K562 (cell line): Measurements from ENCODE around the gene TRMT2A. TPM values are rescaled to one million over a fixed set of nuclear protein-coding genes. Genes with fewer than 3 reads are reported as not detected.

ENCODE experiments used
- ASH1L ChIP-seq: fragments of 450-650 bp; IDR thresholded peaks from 2 replicates; pipeline ENCODE4 v1.6.1; 2018; ENCODE audit warnings: borderline replicate concordance, mild to moderate bottlenecking, low read depth; ENCODE audit not compliant: partially characterized antibody
- EWSR1 ChIP-seq: fragments of 450-650 bp; IDR thresholded peaks from 2 replicates; pipeline ENCODE4 v1.6.1; 2018; ENCODE audit warnings: borderline replicate concordance, mild to moderate bottlenecking, low read depth, moderate library complexity; ENCODE audit not compliant: partially characterized antibody
- KAT2B ChIP-seq: IDR thresholded peaks from one replicate; pipeline ENCODE4 v1.6.1; 2012; ENCODE audit warnings: low read depth, mild to moderate bottlenecking, control low read depth, inconsistent platforms, low read length, moderate library complexity
- KLF13 ChIP-seq: fragments of 450-650 bp; IDR thresholded peaks from 2 replicates; pipeline ENCODE4 v1.6.1; 2016; ENCODE audit warnings: missing genetic modification characterization, low read depth, mild to moderate bottlenecking, missing compliant biosample characterization, moderate library complexity, borderline replicate concordance
- RBM15 ChIP-seq: fragments of 200-400 bp; formaldehyde crosslinking; IDR thresholded peaks from 2 replicates; pipeline ENCODE4 v1.6.1; 2018; ENCODE audit warnings: mild to moderate bottlenecking, low read length, moderate library complexity; ENCODE audit not compliant: insufficient read depth
- SAFB ChIP-seq: fragments of 200-400 bp; formaldehyde crosslinking; IDR thresholded peaks from 2 replicates; pipeline ENCODE4 v1.6.1; 2017; ENCODE audit warnings: low read depth, low read length, borderline replicate concordance
- SRF ChIP-seq, 2 experiments: fragments of 250-450, 450-650 bp in 1 of 2; sonication (Bioruptor Pico) in 1 of 2; sonication (generic) in 1 of 2; formaldehyde crosslinking; IDR thresholded peaks; 2 replicates each; pipeline versions ENCODE4 v1.5.0 to v1.5.1; 2020 to 2022; ENCODE audit warnings: mild to moderate bottlenecking in 1 of 2, missing genetic modification reagents in 1 of 2
- polyA plus RNA-seq, 8 experiments: library from polyadenylated mRNA; depleted of rRNA in 4 of 8; stranded (reverse) in 5 of 8; unstranded in 3 of 8; fragments of >200 nt; fragmentation: Nextera tagmentation in 2 of 8; fragmentation: Illumina TruSeq in 1 of 8; extraction: Ambion mirVana in 2 of 8; extraction: Trizol in 1 of 8; gene quantifications; 2 replicates each; pipeline versions ENCODE4 v1.2.1 to v1.2.3, GENCODE V29; 2011 to 2014; ENCODE audit warnings: inconsistent platforms in 1 of 8, missing spikeins in 1 of 8
- total RNA-seq, 7 experiments: library from RNA; depleted of rRNA in 6 of 7; stranded (reverse); fragments of >200 nt in 6 of 7; fragmentation: Illumina TruSeq in 2 of 7; extraction: Trizol in 2 of 7; gene quantifications; 2 replicates each; pipeline versions ENCODE4 v1.2.1 to v1.2.3, GENCODE V29; 2011 to 2021; ENCODE audit warnings: low replicate concordance in 1 of 7
- TF ChIP-seq, protein P1 (sequence below): fragments of 250-450 bp; sonication (Bioruptor Pico); IDR thresholded peaks from 2 replicates; pipeline ENCODE4 v1.5.0; 2022; ENCODE audit warnings: mild to moderate bottlenecking
- TF ChIP-seq, protein P2 (sequence below): fragments of 450-650 bp; IDR thresholded peaks from 2 replicates; pipeline ENCODE4 v1.6.1; 2016; ENCODE audit warnings: mild to moderate bottlenecking
- TF ChIP-seq, protein P3 (sequence below): fragments of 200-600 bp; sonication (generic); IDR thresholded peaks from one replicate; pipeline ENCODE4 v1.6.1; 2012; ENCODE audit warnings: mild to moderate bottlenecking, low read depth, low read length, inconsistent platforms

Gene TRMT2A
- total and polyA plus RNA-seq, 9 of the 15 experiments (the other 6 are each of a cell fraction or from before 2014, with no cell fraction given), result 1.6 to 265 (median 140) TPM

GRCh38 chr22:20117633-20118299 is 740 bp upstream of the TRMT2A start (continued):
- TF ChIP-seq KLF13 (tag) (peak; percentile 50; the same call in 1 of the 2 replicates), RBM15 (no peak), ASH1L (no peak), SRF (CRISPR knock-in tag; IDR thresholded peaks at IDR 0.05) (no peak; a peak in 1 of 4 replicates), KAT2B (peak; percentile 62), EWSR1 (no peak), SAFB (no peak)
- TF ChIP-seq, protein P1, sequence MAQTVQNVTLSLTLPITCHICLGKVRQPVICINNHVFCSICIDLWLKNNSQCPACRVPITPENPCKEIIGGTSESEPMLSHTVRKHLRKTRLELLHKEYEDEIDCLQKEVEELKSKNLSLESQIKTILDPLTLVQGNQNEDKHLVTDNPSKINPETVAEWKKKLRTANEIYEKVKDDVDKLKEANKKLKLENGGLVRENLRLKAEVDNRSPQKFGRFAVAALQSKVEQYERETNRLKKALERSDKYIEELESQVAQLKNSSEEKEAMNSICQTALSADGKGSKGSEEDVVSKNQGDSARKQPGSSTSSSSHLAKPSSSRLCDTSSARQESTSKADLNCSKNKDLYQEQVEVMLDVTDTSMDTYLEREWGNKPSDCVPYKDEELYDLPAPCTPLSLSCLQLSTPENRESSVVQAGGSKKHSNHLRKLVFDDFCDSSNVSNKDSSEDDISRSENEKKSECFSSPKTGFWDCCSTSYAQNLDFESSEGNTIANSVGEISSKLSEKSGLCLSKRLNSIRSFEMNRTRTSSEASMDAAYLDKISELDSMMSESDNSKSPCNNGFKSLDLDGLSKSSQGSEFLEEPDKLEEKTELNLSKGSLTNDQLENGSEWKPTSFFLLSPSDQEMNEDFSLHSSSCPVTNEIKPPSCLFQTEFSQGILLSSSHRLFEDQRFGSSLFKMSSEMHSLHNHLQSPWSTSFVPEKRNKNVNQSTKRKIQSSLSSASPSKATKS (CRISPR knock-in tag), result no peak
- TF ChIP-seq, protein P2, sequence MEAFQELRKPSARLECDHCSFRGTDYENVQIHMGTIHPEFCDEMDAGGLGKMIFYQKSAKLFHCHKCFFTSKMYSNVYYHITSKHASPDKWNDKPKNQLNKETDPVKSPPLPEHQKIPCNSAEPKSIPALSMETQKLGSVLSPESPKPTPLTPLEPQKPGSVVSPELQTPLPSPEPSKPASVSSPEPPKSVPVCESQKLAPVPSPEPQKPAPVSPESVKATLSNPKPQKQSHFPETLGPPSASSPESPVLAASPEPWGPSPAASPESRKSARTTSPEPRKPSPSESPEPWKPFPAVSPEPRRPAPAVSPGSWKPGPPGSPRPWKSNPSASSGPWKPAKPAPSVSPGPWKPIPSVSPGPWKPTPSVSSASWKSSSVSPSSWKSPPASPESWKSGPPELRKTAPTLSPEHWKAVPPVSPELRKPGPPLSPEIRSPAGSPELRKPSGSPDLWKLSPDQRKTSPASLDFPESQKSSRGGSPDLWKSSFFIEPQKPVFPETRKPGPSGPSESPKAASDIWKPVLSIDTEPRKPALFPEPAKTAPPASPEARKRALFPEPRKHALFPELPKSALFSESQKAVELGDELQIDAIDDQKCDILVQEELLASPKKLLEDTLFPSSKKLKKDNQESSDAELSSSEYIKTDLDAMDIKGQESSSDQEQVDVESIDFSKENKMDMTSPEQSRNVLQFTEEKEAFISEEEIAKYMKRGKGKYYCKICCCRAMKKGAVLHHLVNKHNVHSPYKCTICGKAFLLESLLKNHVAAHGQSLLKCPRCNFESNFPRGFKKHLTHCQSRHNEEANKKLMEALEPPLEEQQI, result no peak
- TF ChIP-seq, protein P3, sequence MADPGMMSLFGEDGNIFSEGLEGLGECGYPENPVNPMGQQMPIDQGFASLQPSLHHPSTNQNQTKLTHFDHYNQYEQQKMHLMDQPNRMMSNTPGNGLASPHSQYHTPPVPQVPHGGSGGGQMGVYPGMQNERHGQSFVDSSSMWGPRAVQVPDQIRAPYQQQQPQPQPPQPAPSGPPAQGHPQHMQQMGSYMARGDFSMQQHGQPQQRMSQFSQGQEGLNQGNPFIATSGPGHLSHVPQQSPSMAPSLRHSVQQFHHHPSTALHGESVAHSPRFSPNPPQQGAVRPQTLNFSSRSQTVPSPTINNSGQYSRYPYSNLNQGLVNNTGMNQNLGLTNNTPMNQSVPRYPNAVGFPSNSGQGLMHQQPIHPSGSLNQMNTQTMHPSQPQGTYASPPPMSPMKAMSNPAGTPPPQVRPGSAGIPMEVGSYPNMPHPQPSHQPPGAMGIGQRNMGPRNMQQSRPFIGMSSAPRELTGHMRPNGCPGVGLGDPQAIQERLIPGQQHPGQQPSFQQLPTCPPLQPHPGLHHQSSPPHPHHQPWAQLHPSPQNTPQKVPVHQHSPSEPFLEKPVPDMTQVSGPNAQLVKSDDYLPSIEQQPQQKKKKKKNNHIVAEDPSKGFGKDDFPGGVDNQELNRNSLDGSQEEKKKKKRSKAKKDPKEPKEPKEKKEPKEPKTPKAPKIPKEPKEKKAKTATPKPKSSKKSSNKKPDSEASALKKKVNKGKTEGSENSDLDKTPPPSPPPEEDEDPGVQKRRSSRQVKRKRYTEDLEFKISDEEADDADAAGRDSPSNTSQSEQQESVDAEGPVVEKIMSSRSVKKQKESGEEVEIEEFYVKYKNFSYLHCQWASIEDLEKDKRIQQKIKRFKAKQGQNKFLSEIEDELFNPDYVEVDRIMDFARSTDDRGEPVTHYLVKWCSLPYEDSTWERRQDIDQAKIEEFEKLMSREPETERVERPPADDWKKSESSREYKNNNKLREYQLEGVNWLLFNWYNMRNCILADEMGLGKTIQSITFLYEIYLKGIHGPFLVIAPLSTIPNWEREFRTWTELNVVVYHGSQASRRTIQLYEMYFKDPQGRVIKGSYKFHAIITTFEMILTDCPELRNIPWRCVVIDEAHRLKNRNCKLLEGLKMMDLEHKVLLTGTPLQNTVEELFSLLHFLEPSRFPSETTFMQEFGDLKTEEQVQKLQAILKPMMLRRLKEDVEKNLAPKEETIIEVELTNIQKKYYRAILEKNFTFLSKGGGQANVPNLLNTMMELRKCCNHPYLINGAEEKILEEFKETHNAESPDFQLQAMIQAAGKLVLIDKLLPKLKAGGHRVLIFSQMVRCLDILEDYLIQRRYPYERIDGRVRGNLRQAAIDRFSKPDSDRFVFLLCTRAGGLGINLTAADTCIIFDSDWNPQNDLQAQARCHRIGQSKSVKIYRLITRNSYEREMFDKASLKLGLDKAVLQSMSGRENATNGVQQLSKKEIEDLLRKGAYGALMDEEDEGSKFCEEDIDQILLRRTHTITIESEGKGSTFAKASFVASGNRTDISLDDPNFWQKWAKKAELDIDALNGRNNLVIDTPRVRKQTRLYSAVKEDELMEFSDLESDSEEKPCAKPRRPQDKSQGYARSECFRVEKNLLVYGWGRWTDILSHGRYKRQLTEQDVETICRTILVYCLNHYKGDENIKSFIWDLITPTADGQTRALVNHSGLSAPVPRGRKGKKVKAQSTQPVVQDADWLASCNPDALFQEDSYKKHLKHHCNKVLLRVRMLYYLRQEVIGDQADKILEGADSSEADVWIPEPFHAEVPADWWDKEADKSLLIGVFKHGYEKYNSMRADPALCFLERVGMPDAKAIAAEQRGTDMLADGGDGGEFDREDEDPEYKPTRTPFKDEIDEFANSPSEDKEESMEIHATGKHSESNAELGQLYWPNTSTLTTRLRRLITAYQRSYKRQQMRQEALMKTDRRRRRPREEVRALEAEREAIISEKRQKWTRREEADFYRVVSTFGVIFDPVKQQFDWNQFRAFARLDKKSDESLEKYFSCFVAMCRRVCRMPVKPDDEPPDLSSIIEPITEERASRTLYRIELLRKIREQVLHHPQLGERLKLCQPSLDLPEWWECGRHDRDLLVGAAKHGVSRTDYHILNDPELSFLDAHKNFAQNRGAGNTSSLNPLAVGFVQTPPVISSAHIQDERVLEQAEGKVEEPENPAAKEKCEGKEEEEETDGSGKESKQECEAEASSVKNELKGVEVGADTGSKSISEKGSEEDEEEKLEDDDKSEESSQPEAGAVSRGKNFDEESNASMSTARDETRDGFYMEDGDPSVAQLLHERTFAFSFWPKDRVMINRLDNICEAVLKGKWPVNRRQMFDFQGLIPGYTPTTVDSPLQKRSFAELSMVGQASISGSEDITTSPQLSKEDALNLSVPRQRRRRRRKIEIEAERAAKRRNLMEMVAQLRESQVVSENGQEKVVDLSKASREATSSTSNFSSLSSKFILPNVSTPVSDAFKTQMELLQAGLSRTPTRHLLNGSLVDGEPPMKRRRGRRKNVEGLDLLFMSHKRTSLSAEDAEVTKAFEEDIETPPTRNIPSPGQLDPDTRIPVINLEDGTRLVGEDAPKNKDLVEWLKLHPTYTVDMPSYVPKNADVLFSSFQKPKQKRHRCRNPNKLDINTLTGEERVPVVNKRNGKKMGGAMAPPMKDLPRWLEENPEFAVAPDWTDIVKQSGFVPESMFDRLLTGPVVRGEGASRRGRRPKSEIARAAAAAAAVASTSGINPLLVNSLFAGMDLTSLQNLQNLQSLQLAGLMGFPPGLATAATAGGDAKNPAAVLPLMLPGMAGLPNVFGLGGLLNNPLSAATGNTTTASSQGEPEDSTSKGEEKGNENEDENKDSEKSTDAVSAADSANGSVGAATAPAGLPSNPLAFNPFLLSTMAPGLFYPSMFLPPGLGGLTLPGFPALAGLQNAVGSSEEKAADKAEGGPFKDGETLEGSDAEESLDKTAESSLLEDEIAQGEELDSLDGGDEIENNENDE, result peak; percentile 69
